HFFc6 (cell line): Measurements from ENCODE around the gene FMNL2. TPM values are rescaled to one million over a fixed set of nuclear protein-coding genes. Genes with fewer than 3 reads are reported as not detected.

Source experiments
- DNase-seq: peaks from one replicate; pipeline ENCODE4 v3.0.0-alpha.2; 2018
- H3K27ac Mint-ChIP-seq: 2 replicates; pipeline ENCODE4 v1.8.0; 2020; ENCODE audit warnings: mild to moderate bottlenecking, mixed read lengths
- H3K27me3 Mint-ChIP-seq: 2 replicates; pipeline ENCODE4 v1.8.0; 2021; ENCODE audit warnings: mild to moderate bottlenecking, moderate library complexity, mixed read lengths; ENCODE audit not compliant: insufficient read depth
- H3K36me3 Mint-ChIP-seq: 2 replicates; pipeline ENCODE4 v1.8.0; 2021; ENCODE audit warnings: low read depth, mixed read lengths
- H3K4me1 Mint-ChIP-seq: 2 replicates; pipeline ENCODE4 v1.8.0; 2020; ENCODE audit warnings: low read depth, mixed read lengths
- H3K4me3 Mint-ChIP-seq: 2 replicates; pipeline ENCODE4 v1.8.0; 2020; ENCODE audit warnings: mild to moderate bottlenecking, moderate library complexity, mixed read lengths
- H3K9me3 Mint-ChIP-seq: 2 replicates; pipeline ENCODE4 v1.8.0; 2020; ENCODE audit warnings: mild to moderate bottlenecking, mixed read lengths
- CTCF ChIP-seq: fragments of 200-600 bp; sonication (generic); IDR thresholded peaks from 2 replicates; pipeline ENCODE4 v1.5.0; 2021; ENCODE audit warnings: antibody characterized with exemption, mild to moderate bottlenecking
- total RNA-seq, 6 experiments: library from RNA; stranded (reverse); fragmentation: NEBNext Ultra II Directional; extraction: Animal tissue kit (Norgen Biotek cat#: 25700); gene quantifications; 2 replicates in 1 of 6; 3 replicates in 5 of 6; pipeline ENCODE4 v1.2.3, GENCODE V29; 2021

The FMNL2 gene
- total RNA-seq, 6 experiments from 2014 or later, result 13.7 to 20.9 (median 16.0) TPM

DNA sequence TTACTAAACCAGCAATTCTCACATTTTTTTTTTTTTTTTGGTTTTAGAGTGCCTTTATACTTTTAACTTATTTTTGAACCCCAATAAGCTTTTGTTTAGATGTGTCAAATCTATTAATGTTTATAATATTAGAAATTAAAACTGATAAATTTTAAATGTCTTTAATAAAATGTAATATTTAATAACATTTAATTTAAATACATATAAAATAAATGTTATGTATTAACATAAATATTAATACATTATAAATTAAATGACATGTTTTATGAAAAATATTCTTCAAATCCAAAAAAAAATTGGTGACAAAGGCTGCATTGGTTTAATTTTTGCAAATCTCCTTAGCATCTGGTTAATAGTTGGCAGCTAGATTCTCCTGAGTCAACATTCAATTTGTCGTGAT, 218.5 kb downstream of the FMNL2 start:
- Mint-ChIP-seq H3K4me3 (no peak overlapping the region), H3K27me3 (peaks cover 2% of the 10 kb centered on the region; the same call in 1 of the 2 replicates), H3K9me3 (no peaks in the 10 kb centered on the region), H3K36me3 (0 out of 2 replicates have a peak, but pooled peaks cover 5% of the 10 kb centered on the region), H3K4me1 (peaks cover 51% of the 10 kb centered on the region), H3K27ac (no peak overlapping the region)
- no peak for DNase-seq
- TF ChIP-seq CTCF, result no peak

- TF ChIP-seq CTCF, result peak; percentile 63
- H3K36me3 Mint-ChIP-seq, result peaks cover 10% of the 10 kb centered on the region; the same call in 1 of the 2 replicates
- H3K4me3 Mint-ChIP-seq, result no peak overlapping the region
- H3K9me3 Mint-ChIP-seq, result no peaks in the 10 kb centered on the region
- DNase-seq, result no peak
- H3K27me3 Mint-ChIP-seq, result peaks cover 2% of the 10 kb centered on the region; the same call in 1 of the 2 replicates
- no peak overlapping the region for H3K27ac Mint-ChIP-seq
- H3K4me1 Mint-ChIP-seq, result peaks cover 51% of the 10 kb centered on the region
These were observed 220.1 kb downstream of the FMNL2 start for GRCh38 chr2:152555048-152555447.

DNA sequence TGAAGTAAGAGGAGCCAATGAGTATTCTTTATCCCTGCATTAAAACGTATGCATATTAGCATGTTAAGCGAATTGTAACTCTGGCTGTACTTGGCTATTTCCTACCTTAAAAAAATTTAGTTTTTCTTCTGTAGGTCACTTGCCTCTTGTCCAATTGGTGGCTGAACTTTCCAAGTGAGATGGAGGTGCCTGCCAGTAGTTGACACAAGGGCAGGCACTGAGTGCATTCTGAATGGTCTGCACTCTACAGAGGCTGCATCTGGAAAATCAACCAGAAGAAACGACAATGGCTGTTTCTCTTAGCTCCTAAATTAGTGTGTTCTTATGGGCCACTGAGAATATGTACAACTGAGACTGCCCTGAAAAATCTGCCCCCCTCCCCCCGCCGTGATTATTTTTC, 221.5 kb downstream of the FMNL2 start:
- Mint-ChIP-seq H3K9me3 (no peaks in the 10 kb centered on the region), H3K36me3 (peaks cover 5% of the 10 kb centered on the region; the same call in 1 of the 2 replicates), H3K4me3 (no peak overlapping the region), H3K27me3 (peaks cover 2% of the 10 kb centered on the region), H3K27ac (no peak overlapping the region), H3K4me1 (peaks cover 59% of the 10 kb centered on the region)
- DNase-seq, result no peak
- TF ChIP-seq CTCF, result no peak

DNA sequence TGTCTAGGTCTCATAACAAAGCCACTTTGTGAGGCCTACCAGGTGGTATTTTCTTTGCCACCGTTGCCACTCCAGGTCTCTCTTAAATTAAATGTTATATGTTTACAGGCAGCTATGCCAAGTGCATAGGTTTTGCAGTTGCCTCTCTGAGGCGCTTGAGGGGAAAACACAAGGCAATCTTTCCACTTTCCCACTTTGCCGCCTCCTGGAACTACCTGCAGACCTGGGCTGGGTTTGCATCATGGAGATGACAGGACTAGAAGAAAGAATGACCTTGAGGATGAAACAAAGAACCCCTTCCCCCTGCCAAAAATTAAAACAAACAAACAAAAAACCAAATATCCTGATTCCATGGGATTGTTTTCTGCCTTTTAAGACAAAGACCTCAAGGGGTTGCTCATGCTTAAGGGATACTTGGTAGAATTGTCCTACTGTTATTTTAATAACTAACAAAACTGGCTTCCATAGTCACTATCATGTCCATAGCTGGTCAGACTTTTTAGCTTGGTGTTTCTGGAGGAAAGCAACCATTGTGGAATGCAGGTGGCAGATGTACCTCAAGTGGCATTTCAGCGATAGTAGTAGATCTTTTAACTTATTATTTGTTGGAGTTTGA, 222.4 kb downstream of the FMNL2 start:
- H3K36me3 Mint-ChIP-seq, result peaks cover 11% of the 10 kb centered on the region
- DNase-seq, result no peak
- TF ChIP-seq CTCF, result no peak
- H3K27ac Mint-ChIP-seq, result no peak overlapping the region
- no peak overlapping the region for H3K4me3 Mint-ChIP-seq
- H3K27me3 Mint-ChIP-seq, result peaks cover 2% of the 10 kb centered on the region
- no peaks in the 10 kb centered on the region for H3K9me3 Mint-ChIP-seq
- peaks cover 64% of the 10 kb centered on the region for H3K4me1 Mint-ChIP-seq

DNA sequence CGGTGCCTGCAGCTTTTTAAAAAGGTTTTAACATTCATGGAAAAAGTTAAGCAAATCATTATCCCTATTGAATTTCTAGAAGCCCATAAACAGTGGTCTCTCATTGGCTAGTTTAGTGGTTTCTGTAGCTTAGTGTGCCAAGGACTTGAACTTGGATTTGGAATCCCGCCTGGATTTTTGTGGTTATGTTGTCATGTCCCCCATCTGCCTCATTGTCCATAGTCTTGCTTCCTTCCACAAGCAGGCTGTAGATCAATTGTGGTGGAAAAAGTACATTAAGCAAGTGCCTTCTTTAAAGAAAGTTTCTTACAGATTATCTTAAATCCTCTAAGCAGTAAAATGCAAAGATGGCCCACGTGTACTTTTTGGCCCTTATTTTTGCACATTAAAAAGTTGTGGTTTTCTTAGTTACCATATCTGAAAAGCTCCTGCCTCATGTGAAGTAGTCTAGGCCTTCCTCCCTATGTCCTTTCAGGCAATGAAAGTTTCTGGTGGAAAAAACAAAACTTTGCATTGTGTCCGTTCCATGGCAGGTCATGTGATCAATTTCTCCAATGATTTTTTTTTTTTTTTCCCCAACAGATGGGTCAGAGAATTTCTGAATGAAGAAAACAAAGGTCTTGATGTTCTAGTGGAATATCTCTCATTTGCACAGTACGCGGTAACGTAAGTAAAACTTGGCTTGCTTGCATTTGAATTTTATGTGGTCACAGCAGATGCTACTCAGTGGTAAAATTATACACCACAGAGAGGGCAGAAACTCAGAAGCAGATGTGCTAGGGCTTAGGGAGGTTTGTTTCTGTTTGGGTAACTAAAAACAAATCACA, 223.4 kb downstream of the FMNL2 start:
- peak overlapping the region; percentile 66 for H3K4me3 Mint-ChIP-seq
- H3K27ac Mint-ChIP-seq, result peak overlapping the region; percentile 77
- no peak for TF ChIP-seq CTCF
- H3K27me3 Mint-ChIP-seq, result peaks cover 2% of the 10 kb centered on the region
- H3K4me1 Mint-ChIP-seq, result peaks cover 58% of the 10 kb centered on the region
- no peaks in the 10 kb centered on the region for H3K9me3 Mint-ChIP-seq
- peak; percentile 77 for DNase-seq
- peaks cover 13% of the 10 kb centered on the region for H3K36me3 Mint-ChIP-seq
